ENCODE results near the gene ITPR1. TPM values are rescaled to one million over a fixed set of nuclear protein-coding genes. Genes with fewer than 3 reads are reported as not detected.

The ITPR1 gene
- total and polyA plus RNA-seq, 10 of the 15 experiments (the other 5 are each of a cell fraction or from before 2014, with no cell fraction given): 12.2 to 239 (median 28.4) TPM

DNA sequence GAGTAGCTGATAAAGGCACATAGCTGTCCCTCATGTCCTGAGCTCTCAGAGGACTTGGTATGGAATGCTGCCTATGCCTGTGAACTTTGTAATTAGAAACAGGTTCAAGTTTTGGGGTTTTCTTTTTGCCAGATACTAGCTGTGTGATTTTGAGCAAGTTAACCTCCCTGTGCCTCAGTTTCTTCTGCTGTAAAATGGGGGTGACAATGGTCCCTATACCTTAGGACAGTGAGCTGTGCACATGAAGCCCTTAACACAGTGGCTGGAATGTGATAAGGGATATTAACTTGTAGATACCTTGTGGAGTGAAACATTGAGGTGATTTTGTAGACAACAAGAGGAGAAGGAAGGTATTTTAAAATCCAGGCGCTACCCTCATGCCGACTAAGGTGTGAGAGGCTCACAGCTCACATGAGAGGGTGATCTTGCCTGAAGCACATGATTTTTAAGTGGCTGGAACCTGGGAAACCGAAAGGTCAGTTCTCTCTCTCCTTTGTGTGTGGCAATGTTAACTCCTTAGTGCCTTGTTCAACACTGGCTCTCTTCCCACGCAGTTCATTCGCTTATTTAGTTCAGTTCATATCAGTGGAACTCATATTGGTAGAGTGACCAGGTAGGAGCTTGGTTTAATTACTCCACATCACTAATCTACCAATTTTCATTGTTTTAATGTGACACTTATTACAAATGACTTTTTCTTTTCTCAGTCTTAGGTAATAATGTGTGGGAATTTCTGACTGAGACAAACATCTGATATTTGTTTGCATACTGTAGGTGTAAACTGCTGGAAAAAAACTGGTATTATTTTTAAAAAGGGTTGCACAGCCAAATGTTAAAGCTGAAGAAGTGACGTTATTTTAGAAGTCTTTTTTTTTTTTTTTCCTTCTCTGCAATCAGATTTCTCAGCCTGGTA, 236.2 kb downstream of the ITPR1 start (continued):
- TF ChIP-seq ZNF207 (IDR thresholded peaks at IDR 0.05; ENCODE audit: borderline replicate concordance): 0 out of 2 replicates have a peak, but pooled peaks have one; percentile 26

DNA sequence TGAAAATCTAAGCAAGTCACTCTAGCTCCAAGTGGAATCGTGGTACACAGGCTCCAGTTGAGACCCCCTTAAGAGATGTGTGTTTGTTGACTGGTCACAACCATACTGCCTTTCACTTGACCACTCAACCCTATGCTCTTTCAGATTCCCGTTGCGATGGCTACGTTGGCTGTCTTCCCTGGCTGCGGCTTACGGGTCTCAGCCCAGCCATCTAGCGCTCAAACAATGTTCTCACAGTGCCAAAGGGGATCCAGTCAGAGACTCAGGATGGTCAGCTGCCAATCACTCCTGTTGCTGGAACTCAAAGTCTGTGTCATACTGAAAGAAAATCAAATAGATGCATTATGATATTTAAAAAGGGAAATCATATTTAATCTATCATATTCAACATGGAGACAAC, 237.6 kb downstream of the ITPR1 start:
- H3K27ac ChIP-seq (ENCODE audit: control insufficient read depth, insufficient read depth): no peak overlapping the region
- RAD21 ChIA-PET (ENCODE audit: unreplicated experiment): interaction anchor here (1.0 to 2.8 kb wide), 2 partner anchors 20 to 46 kb away, joined by 3 to 21 read pairs; no protein-coding TSS in a partner anchor
- H3K4me2 ChIP-seq (ENCODE audit: control insufficient read depth, insufficient read depth): no peak overlapping the region
- no peaks in the 10 kb centered on the region for H3K4me1 ChIP-seq (ENCODE audit: control insufficient read depth, insufficient read depth, low read length)
- intact Hi-C loops (cut with micrococcal nuclease; ENCODE audit: unreplicated experiment): no loop called here
- POLR2A ChIA-PET: interaction anchor here (2.0 to 2.1 kb wide), 2 partner anchors 17 to 21 kb away, joined by 7 to 8 read pairs; no protein-coding TSS in a partner anchor
- FAIRE-seq (no peak), ATAC-seq (no peak), DNase-seq (ENCODE audit: low read depth, low spot score) (no peak)
- TF ChIP-seq IKZF1 (conservative IDR thresholded peaks at IDR 0.05) (no peak), ETV6 (conservative IDR thresholded peaks at IDR 0.05 in 1 of 2, IDR thresholded peaks at IDR 0.05 in 1 of 2; ENCODE audit: borderline replicate concordance in 1 of 2, low read depth in 1 of 2) (no peak), SRF (IDR thresholded peaks at IDR 0.05; ENCODE audit: low read depth in 2 of 2, low read length in 2 of 2) (no peak), CEBPB (IDR thresholded peaks at IDR 0.05; ENCODE audit: borderline replicate concordance in 1 of 2, low read depth in 2 of 2, low read length in 2 of 2) (no peak), SMC3 (IDR thresholded peaks at IDR 0.05; ENCODE audit: borderline replicate concordance, low read length) (no peak)
- TF ChIP-seq, protein P1, sequence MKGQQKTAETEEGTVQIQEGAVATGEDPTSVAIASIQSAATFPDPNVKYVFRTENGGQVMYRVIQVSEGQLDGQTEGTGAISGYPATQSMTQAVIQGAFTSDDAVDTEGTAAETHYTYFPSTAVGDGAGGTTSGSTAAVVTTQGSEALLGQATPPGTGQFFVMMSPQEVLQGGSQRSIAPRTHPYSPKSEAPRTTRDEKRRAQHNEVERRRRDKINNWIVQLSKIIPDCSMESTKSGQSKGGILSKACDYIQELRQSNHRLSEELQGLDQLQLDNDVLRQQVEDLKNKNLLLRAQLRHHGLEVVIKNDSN (IDR thresholded peaks at IDR 0.05; ENCODE audit: borderline replicate concordance, extremely low read length, insufficient read depth, low read depth, low read length): no peak
- TF ChIP-seq, protein P2, sequence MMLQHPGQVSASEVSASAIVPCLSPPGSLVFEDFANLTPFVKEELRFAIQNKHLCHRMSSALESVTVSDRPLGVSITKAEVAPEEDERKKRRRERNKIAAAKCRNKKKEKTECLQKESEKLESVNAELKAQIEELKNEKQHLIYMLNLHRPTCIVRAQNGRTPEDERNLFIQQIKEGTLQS (IDR thresholded peaks at IDR 0.05; ENCODE audit: borderline replicate concordance, extremely low read depth, low read depth, low read length): no peak
- TF ChIP-seq, protein P3, sequence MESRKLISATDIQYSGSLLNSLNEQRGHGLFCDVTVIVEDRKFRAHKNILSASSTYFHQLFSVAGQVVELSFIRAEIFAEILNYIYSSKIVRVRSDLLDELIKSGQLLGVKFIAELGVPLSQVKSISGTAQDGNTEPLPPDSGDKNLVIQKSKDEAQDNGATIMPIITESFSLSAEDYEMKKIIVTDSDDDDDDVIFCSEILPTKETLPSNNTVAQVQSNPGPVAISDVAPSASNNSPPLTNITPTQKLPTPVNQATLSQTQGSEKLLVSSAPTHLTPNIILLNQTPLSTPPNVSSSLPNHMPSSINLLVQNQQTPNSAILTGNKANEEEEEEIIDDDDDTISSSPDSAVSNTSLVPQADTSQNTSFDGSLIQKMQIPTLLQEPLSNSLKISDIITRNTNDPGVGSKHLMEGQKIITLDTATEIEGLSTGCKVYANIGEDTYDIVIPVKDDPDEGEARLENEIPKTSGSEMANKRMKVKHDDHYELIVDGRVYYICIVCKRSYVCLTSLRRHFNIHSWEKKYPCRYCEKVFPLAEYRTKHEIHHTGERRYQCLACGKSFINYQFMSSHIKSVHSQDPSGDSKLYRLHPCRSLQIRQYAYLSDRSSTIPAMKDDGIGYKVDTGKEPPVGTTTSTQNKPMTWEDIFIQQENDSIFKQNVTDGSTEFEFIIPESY (IDR thresholded peaks at IDR 0.05): no peak
- TF ChIP-seq, protein P4, sequence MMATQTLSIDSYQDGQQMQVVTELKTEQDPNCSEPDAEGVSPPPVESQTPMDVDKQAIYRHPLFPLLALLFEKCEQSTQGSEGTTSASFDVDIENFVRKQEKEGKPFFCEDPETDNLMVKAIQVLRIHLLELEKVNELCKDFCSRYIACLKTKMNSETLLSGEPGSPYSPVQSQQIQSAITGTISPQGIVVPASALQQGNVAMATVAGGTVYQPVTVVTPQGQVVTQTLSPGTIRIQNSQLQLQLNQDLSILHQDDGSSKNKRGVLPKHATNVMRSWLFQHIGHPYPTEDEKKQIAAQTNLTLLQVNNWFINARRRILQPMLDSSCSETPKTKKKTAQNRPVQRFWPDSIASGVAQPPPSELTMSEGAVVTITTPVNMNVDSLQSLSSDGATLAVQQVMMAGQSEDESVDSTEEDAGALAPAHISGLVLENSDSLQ (IDR thresholded peaks at IDR 0.05): no peak
- no peak overlapping the region for H2AFZ ChIP-seq (ENCODE audit: control insufficient read depth, low read depth, low read length)
- H3K9ac ChIP-seq (ENCODE audit: control insufficient read depth, insufficient read depth, low read length): no peak overlapping the region
- WGBS (ENCODE audit: insufficient coverage, insufficient replicate concordance, low lambda C conversion rate, missing lambda C conversion rate): 86% methylated on average over 7 of the region's 7 CpGs
- H3K27me3 ChIP-seq (replicated peaks in 1 of 2; ENCODE audit: control insufficient read depth in 2 of 2, insufficient read depth in 2 of 2, low read length in 1 of 2): no peaks in the 10 kb centered on the region
- SMC1A ChIA-PET (ENCODE audit: uncharacterized antibody, unreplicated experiment): interaction anchor here (0.5 to 23.0 kb wide), 5 partner anchors 10 to 306 kb away, joined by 3 to 429 read pairs (median 6); no protein-coding TSS in a partner anchor
- no TSS peak for BruUV-seq (replicated peaks)
- in situ Hi-C loops (cut with MboI): no loop called here
- no peaks in the 10 kb centered on the region for H3K79me2 ChIP-seq (ENCODE audit: control insufficient read depth, insufficient read depth, low read length)
- CTCF ChIA-PET: interaction anchor here (0.5 to 2.7 kb wide), 3 partner anchors 17 to 1093 kb away, joined by 3 to 10 read pairs (median 7); no protein-coding TSS in a partner anchor
- H4K20me1 ChIP-seq (ENCODE audit: control insufficient read depth, insufficient read depth): no peaks in the 10 kb centered on the region
- no peaks in the 10 kb centered on the region for H3K9me3 ChIP-seq (replicated peaks; ENCODE audit: control insufficient read depth, insufficient read depth, low read length)
- H3K36me3 ChIP-seq (ENCODE audit: control insufficient read depth in 2 of 2, insufficient read depth in 2 of 2, low read length in 1 of 2): peaks cover 0 to 4% of the 10 kb centered on the region in 2 experiments; a peak in 3 of 4 replicates
- H3K4me3 ChIP-seq: no peak overlapping the region

All from GM12878 (cell line).